ENCODE results near the gene PXK.

GRCh38 chr3:58349792-58350626 lies 17.3 kb downstream of the PXK start:
- TF ChIP-seq EZH2 (IDR thresholded peaks at IDR 0.05; ENCODE audit: borderline replicate concordance, low read length): no peak
- TF ChIP-seq, protein P1, sequence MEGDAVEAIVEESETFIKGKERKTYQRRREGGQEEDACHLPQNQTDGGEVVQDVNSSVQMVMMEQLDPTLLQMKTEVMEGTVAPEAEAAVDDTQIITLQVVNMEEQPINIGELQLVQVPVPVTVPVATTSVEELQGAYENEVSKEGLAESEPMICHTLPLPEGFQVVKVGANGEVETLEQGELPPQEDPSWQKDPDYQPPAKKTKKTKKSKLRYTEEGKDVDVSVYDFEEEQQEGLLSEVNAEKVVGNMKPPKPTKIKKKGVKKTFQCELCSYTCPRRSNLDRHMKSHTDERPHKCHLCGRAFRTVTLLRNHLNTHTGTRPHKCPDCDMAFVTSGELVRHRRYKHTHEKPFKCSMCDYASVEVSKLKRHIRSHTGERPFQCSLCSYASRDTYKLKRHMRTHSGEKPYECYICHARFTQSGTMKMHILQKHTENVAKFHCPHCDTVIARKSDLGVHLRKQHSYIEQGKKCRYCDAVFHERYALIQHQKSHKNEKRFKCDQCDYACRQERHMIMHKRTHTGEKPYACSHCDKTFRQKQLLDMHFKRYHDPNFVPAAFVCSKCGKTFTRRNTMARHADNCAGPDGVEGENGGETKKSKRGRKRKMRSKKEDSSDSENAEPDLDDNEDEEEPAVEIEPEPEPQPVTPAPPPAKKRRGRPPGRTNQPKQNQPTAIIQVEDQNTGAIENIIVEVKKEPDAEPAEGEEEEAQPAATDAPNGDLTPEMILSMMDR (conservative IDR thresholded peaks at IDR 0.05 in 1 of 2, IDR thresholded peaks at IDR 0.05 in 1 of 2; ENCODE audit: extremely low read depth in 1 of 2, insufficient read depth in 1 of 2, low read depth in 1 of 2, low read length in 2 of 2): no peak
